Metanephros (tissue), 1 donor: Measurements from ENCODE around the gene SPAG9. TPM values are rescaled to one million over a fixed set of nuclear protein-coding genes. Genes with fewer than 3 reads are reported as not detected.

ENCODE experiments used
- total RNA-seq: library from RNA; depleted of rRNA; stranded (reverse); fragments of >200 nt; gene quantifications from one replicate; pipeline ENCODE4 v1.2.3, GENCODE V29; 2014

Gene SPAG9
- total RNA-seq, result 104 TPM

GRCh38 chr17:51120739-51121619 lies at the start of gene SPAG9:
Gene SPAG9 (minus strand): TSS chr17:51120868. CDS start chr17:51120656, 212 bp downstream.

GRCh38 chr17:51166198-51166986 lies 45.7 kb upstream of the SPAG9 start, which contains the start of gene NME2:
Gene NME2 (plus strand): TSS chr17:51166411. CDS start chr17:51166831, 420 bp downstream.

GRCh38 chr17:51153210-51154072 lies 32.8 kb upstream of the SPAG9 start, which contains the start of gene NME1:
Gene NME1 (plus strand): TSS chr17:51153559. CDS start chr17:51155655, 2,096 bp downstream.

Other genes with a start within 250 kb of the SPAG9 start
- 35.3 TPM for gene NME1, start 32.7 kb upstream of the SPAG9 start, total RNA-seq
- 347 TPM for gene NME2, start 45.5 kb upstream of the SPAG9 start, total RNA-seq
- 37.8 TPM for gene MBTD1, start 139.2 kb upstream of the SPAG9 start, total RNA-seq
- 25.9 TPM for gene UTP18, start 139.7 kb upstream of the SPAG9 start, total RNA-seq